Measurements from ENCODE around the gene WDR35.

The WDR35 gene

GRCh38 chr2:20011276-20012031 is 21.5 kb upstream of the WDR35 start:
- DNase-seq, result no peak

- DNase-seq, result no peak
These were observed 18.8 kb upstream of the WDR35 start for GRCh38 chr2:20008703-20009102.

- no peak for DNase-seq
These were observed 16.1 kb upstream of the WDR35 start for GRCh38 chr2:20005891-20006470.

GRCh38 chr2:20005067-20005627 is 15.2 kb upstream of the WDR35 start:
- no peak for DNase-seq

- no peak for DNase-seq
These were observed 11.5 kb upstream of the WDR35 start for GRCh38 chr2:20001361-20001863.

GRCh38 chr2:19993731-19994130 is 3.8 kb upstream of the WDR35 start:
- DNase-seq, result no peak

GRCh38 chr2:19991895-19992294 is 2.0 kb upstream of the WDR35 start:
- DNase-seq, result no peak

GRCh38 chr2:19990416-19990728 is 467 bp upstream of the WDR35 start:
- no peak for DNase-seq

- DNase-seq, result no peak
These were observed 601 bp downstream of the WDR35 start for GRCh38 chr2:19989342-19989666.

GRCh38 chr2:19988600-19988999 is 1.3 kb downstream of the WDR35 start:
- DNase-seq, result no peak

GRCh38 chr2:19987936-19988335 is 2.0 kb downstream of the WDR35 start:
- DNase-seq, result no peak

GRCh38 chr2:19982268-19982667 is 7.6 kb downstream of the WDR35 start:
- DNase-seq, result no peak

- DNase-seq, result no peak
These were observed 10.0 kb downstream of the WDR35 start for GRCh38 chr2:19979932-19980331.

GRCh38 chr2:19973466-19973865 is 16.4 kb downstream of the WDR35 start:
- peak; percentile 25 for DNase-seq

- no peak for DNase-seq
These were observed 18.2 kb downstream of the WDR35 start for GRCh38 chr2:19971691-19972090.

- no peak for DNase-seq
These were observed 26.5 kb downstream of the WDR35 start for GRCh38 chr2:19963386-19963785.

GRCh38 chr2:19955544-19956422 is 34.1 kb downstream of the WDR35 start:
- DNase-seq, result peak; percentile 82

- no peak for DNase-seq
These were observed 40.8 kb downstream of the WDR35 start for GRCh38 chr2:19949071-19949470.

GRCh38 chr2:19947184-19947940 is 42.5 kb downstream of the WDR35 start:
- no peak for DNase-seq

GRCh38 chr2:19944205-19944845 is 45.6 kb downstream of the WDR35 start:
- DNase-seq, result no peak

GRCh38 chr2:19943189-19943588 is 46.7 kb downstream of the WDR35 start:
- DNase-seq, result no peak

GRCh38 chr2:19942199-19942598 is 47.7 kb downstream of the WDR35 start:
- no peak for DNase-seq
